HTERT RPE-1 (cell line): ENCODE results near the gene VPS45.
"Not testable (repeated sequence)": the region's sequence is repeated elsewhere in the genome, so short reads cannot be mapped to it uniquely, and the experiment has no call there.

ENCODE experiments used
- in situ Hi-C: fragments of 300-500 bp; cut with MboI; formaldehyde crosslinking; loops from 4 replicates; pipeline ENCODE4 v1.14.3; 2020; ENCODE audit warnings: low sequenced_read_pairs

The VPS45 gene

GRCh38 chr1:150185481-150185880 lies 117.9 kb downstream of the VPS45 start:
- in situ Hi-C loops, result no loop called here

GRCh38 chr1:150186438-150186788 lies 118.8 kb downstream of the VPS45 start:
- in situ Hi-C loops, result not testable (repeated sequence)

GRCh38 chr1:150186789-150187559 lies 119.4 kb downstream of the VPS45 start:
- in situ Hi-C loops, result no loop called here

- in situ Hi-C loops, result no loop called here
Measured at GRCh38 chr1:150187560-150187931, 120.0 kb downstream of the VPS45 start.

- in situ Hi-C loops, result no loop called here
Measured at GRCh38 chr1:150192012-150192411, 124.4 kb downstream of the VPS45 start.

- in situ Hi-C loops, result no loop called here
Measured at GRCh38 chr1:150194381-150195031, 126.9 kb downstream of the VPS45 start.
